GM12875 (cell line): ENCODE measurements around the gene CCNDBP1.

ENCODE experiments used
- H3K4me3 ChIP-seq: one replicate; pipeline ENCODE4 v1.5.1; 2011; ENCODE audit warnings: low read depth, low read length, control low read depth
- TF ChIP-seq, protein P1 (sequence below): IDR thresholded peaks from 2 replicates; pipeline ENCODE4 v1.5.1; 2011; ENCODE audit warnings: low read depth, mild to moderate bottlenecking, control low read depth, inconsistent platforms, low read length, moderate library complexity, borderline replicate concordance; ENCODE audit not compliant: insufficient read depth

Gene CCNDBP1

DNA sequence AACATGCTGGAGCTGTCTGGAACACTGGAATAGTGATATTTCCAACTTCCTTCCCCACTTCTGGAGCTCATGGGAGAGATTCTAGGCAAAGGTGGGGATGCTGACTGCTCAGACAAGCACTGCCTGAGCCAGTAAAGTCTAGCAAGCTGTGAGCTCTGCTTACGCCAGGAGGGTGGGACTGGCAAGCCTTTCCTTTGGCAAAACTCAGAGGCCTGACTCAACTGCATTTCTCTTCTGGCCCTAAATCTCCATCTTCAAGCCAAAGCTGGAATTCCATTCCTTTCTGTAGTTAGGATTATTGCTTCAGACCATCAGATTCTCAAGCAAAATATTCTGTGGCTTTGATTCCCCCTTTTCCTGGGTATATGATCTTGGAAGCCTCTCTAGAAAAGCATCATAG lies 55.9 kb downstream of the CCNDBP1 start:
- H3K4me3 ChIP-seq, result no peak overlapping the region
- TF ChIP-seq, protein P1, sequence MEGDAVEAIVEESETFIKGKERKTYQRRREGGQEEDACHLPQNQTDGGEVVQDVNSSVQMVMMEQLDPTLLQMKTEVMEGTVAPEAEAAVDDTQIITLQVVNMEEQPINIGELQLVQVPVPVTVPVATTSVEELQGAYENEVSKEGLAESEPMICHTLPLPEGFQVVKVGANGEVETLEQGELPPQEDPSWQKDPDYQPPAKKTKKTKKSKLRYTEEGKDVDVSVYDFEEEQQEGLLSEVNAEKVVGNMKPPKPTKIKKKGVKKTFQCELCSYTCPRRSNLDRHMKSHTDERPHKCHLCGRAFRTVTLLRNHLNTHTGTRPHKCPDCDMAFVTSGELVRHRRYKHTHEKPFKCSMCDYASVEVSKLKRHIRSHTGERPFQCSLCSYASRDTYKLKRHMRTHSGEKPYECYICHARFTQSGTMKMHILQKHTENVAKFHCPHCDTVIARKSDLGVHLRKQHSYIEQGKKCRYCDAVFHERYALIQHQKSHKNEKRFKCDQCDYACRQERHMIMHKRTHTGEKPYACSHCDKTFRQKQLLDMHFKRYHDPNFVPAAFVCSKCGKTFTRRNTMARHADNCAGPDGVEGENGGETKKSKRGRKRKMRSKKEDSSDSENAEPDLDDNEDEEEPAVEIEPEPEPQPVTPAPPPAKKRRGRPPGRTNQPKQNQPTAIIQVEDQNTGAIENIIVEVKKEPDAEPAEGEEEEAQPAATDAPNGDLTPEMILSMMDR, result no peak

DNA sequence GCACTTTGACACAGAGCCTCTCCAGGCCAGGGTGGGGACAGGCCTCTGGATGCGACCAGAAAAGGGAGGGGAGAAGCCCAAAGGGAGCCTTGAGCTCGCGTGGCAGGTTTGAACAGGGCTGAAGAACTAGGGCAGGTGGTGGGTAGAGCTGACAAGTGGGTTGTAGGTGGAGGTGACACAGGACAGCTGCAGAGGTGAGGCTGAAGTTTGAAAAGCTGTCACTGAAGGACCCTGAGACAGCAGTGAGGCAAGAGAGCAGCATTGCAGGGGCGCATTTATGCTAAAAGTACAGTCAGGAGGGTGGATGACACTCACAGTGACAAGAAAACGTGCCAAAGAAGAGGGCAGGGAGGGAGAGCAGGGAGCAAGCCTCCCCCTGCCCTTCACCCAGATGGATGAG lies 57.4 kb downstream of the CCNDBP1 start:
- no peak overlapping the region for H3K4me3 ChIP-seq
- TF ChIP-seq, protein P1, result no peak

DNA sequence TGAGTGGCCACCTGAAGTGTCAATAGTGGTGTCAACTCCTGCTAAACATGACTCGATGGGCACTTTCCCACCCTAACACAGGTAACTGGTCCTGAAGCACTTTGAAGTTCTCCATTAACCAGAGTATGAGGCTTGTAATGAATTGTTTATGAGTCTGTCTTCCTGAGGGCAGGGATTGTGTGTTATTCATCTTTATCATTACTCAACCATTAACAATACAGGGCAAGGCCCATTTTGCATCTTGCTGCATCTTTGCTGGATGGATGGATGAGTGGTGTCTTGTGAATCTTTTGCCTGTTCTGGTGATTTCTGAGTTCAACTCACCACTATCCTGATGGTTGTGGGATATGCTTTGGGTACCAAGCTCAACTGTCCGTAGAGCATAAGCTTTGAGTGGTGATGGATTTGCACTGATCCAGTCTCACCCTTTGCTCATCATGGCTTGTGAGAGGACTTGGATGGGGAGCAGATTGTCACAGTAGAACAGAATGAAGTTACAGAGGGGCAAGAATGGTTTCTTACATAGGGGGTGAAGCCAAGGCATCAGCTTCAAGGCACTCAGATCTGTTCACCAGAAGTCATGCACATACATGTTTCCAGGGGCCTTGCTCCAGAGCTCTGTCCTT lies 57.9 kb downstream of the CCNDBP1 start:
- TF ChIP-seq, protein P1, result no peak
- H3K4me3 ChIP-seq, result no peak overlapping the region

DNA sequence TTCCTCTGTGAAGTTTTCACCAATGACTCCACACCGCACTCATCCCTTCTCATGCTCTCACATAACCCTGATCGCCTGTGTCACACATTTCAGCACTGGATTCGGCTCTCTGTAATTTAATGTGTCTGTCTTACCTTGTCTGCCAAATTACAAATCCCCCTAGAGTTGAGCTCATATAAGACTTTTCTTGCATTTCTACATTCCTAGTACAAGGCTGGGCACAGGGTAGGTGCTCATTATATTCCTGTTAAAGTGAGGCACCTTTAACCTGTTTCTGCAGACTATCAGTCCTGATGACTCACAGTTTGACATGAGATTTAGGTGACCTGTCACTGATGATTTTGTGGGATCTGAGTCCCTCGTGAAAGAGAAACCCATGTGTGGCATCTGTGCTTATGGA lies 58.9 kb downstream of the CCNDBP1 start:
- TF ChIP-seq, protein P1, result no peak
- no peak overlapping the region for H3K4me3 ChIP-seq

DNA sequence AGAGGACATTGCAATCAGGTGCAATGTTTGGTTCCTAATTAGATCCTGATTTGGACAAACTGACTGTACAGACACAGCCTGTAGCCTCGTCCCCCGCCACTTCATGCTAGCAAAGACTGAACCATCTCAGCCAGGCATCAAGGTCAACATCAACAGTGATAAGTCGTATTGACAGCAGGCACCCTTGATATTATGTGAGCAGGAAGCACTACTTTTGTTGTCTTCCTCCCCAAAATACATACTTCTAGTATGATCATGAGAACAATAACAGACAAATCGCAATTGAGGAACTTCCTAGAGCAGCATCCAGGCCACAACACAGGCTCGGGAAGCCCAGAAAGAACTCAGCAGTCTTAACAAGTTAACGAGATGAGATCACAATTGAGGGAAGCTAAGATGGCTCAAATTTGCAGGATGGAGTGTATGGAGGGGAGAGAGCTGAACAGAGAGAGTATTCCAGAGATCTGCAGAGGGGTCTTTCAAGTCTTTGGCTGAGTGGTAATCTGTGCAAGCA lies 61.1 kb downstream of the CCNDBP1 start:
- TF ChIP-seq, protein P1, result no peak
- H3K4me3 ChIP-seq, result no peak overlapping the region
